HEK293 (cell line): ENCODE data around the gene STK26.

ENCODE experiments used
- FEZF1 ChIP-seq: fragments of 450-650 bp; formaldehyde crosslinking; IDR thresholded peaks from 2 replicates; pipeline ENCODE4 v1.5.1; 2016; ENCODE audit warnings: missing biosample characterization, missing genetic modification characterization
- YY1 ChIP-seq: fragments of 450-650 bp; formaldehyde crosslinking; IDR thresholded peaks from 2 replicates; pipeline ENCODE4 v1.5.1; 2018; ENCODE audit warnings: missing biosample characterization, missing genetic modification characterization
- ZBTB49 ChIP-seq: fragments of 450-650 bp; formaldehyde crosslinking; IDR thresholded peaks from 2 replicates; pipeline ENCODE4 v1.5.1; 2016; ENCODE audit warnings: missing biosample characterization, missing genetic modification characterization, low read depth
- ZNF704 ChIP-seq: fragments of 450-650 bp; formaldehyde crosslinking; IDR thresholded peaks from 2 replicates; pipeline ENCODE4 v1.5.1; 2016; ENCODE audit warnings: missing biosample characterization, missing genetic modification characterization
- TF ChIP-seq, protein P1 (sequence below): fragments of 450-650 bp; formaldehyde crosslinking; IDR thresholded peaks from 2 replicates; pipeline ENCODE4 v1.5.1; 2016; ENCODE audit warnings: missing biosample characterization, missing genetic modification characterization

GRCh38 chrX:132063334-132063733 is 40.2 kb downstream of the STK26 start:
- no peak for TF ChIP-seq ZNF704
- TF ChIP-seq FEZF1 (tag by site-specific recombination): no peak
- no peak for TF ChIP-seq YY1 (tag by site-specific recombination)
- TF ChIP-seq ZBTB49 (tag by site-specific recombination): no peak
- TF ChIP-seq, protein P1, sequence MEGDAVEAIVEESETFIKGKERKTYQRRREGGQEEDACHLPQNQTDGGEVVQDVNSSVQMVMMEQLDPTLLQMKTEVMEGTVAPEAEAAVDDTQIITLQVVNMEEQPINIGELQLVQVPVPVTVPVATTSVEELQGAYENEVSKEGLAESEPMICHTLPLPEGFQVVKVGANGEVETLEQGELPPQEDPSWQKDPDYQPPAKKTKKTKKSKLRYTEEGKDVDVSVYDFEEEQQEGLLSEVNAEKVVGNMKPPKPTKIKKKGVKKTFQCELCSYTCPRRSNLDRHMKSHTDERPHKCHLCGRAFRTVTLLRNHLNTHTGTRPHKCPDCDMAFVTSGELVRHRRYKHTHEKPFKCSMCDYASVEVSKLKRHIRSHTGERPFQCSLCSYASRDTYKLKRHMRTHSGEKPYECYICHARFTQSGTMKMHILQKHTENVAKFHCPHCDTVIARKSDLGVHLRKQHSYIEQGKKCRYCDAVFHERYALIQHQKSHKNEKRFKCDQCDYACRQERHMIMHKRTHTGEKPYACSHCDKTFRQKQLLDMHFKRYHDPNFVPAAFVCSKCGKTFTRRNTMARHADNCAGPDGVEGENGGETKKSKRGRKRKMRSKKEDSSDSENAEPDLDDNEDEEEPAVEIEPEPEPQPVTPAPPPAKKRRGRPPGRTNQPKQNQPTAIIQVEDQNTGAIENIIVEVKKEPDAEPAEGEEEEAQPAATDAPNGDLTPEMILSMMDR (tag by site-specific recombination): no peak
